T-helper 2 cell treated with Interferon-gamma antibody and Interleukin-4, amounts not matched to agents 100 ng/mL and 5 ng/mL, for 36 hours (primary cell): ENCODE results near the gene MTA3. TPM values are rescaled to one million over a fixed set of nuclear protein-coding genes. Genes with fewer than 3 reads are reported as not detected.

Experiments used
- intact Hi-C: fragments of 100-400 bp; cut with micrococcal nuclease; formaldehyde crosslinking; loops from one replicate; pipeline ENCODE4 v1.15.1; 2023
- total RNA-seq: library from RNA; stranded (reverse); gene quantifications from 2 replicates; pipeline ENCODE4 v1.2.3, GENCODE V29; 2022

MTA3 gene
- total RNA-seq, 1 donor from 2014 or later: 29.2 TPM

- intact Hi-C loops: no loop called here
Observed at GRCh38 chr2:42800461-42800962, 232.1 kb downstream of the MTA3 start.

- intact Hi-C loops: no loop called here
Observed at GRCh38 chr2:42800981-42801380, 232.5 kb downstream of the MTA3 start.

DNA sequence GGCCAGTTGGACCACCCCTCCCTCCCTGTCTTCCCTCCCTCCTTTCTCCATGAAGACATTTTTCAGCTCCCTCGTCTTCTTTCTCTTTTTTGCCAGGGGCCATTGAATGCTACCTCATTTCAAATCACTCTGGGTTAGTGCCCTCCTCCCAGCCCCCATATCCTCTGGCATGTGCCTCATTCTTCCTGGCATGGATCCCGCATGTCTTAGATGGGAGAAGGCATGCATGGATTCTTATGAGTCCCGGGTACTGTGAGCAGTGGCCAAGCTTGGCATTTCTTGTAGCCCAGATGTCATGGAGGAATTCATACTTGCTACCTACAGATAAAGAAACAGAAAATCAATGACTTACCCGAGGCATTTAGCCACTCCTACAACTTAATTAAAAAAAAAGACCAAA lies 232.9 kb downstream of the MTA3 start:
- intact Hi-C loops: no loop called here

GRCh38 chr2:42802150-42802549 lies 233.7 kb downstream of the MTA3 start:
- intact Hi-C loops: no loop called here

DNA sequence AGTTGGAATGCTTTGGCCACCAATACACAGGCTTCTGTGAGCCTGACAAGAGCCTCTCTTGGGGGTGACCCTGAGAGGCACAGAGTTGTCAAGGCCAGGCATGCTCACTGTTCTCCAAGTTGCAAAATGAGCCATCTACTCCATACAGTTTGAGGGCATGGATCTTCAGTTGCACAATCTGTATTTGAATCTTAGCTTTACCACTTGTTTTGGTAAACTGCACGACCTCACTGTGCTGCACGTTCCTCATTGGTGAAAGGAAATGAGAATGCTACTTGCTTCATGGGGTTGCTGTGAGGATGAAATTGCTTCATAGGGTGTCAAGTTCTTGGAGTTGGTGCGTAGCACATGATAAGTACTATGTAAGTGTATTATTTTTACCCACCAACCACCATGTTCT lies 235.9 kb downstream of the MTA3 start:
- intact Hi-C loops: no loop called here

GRCh38 chr2:42804891-42805290 lies 236.5 kb downstream of the MTA3 start:
- intact Hi-C loops: no loop called here

Other genes starting within 250 kb of the MTA3 start
- gene COX7A2L, start 207.4 kb upstream of the MTA3 start, total RNA-seq: 71.7 and 76.1 TPM in 2 replicates
- 0.05 TPM in 1 of 2 replicates, not detected in the other for gene KCNG3, start 74.7 kb upstream of the MTA3 start, total RNA-seq
- gene OXER1, start 195.5 kb downstream of the MTA3 start, total RNA-seq: 0.68 and 0.73 TPM in 2 replicates
- 2.2 and 2.4 TPM in 2 replicates for gene HAAO, start 224.0 kb downstream of the MTA3 start, total RNA-seq